GM21737 (cell line): ENCODE measurements around the gene STPG3.

Experiments
- ATAC-seq: cut with Tn5 transposase; IDR thresholded peaks from one replicate; pipeline ENCODE4 v1.9.1; 2021; ENCODE audit warnings: mild to moderate bottlenecking, moderate library complexity; ENCODE audit not compliant: unreplicated experiment

STPG3 gene

GRCh38 chr9:137278061-137278701 is 27.1 kb downstream of the STPG3 start:
- no peak for ATAC-seq

DNA sequence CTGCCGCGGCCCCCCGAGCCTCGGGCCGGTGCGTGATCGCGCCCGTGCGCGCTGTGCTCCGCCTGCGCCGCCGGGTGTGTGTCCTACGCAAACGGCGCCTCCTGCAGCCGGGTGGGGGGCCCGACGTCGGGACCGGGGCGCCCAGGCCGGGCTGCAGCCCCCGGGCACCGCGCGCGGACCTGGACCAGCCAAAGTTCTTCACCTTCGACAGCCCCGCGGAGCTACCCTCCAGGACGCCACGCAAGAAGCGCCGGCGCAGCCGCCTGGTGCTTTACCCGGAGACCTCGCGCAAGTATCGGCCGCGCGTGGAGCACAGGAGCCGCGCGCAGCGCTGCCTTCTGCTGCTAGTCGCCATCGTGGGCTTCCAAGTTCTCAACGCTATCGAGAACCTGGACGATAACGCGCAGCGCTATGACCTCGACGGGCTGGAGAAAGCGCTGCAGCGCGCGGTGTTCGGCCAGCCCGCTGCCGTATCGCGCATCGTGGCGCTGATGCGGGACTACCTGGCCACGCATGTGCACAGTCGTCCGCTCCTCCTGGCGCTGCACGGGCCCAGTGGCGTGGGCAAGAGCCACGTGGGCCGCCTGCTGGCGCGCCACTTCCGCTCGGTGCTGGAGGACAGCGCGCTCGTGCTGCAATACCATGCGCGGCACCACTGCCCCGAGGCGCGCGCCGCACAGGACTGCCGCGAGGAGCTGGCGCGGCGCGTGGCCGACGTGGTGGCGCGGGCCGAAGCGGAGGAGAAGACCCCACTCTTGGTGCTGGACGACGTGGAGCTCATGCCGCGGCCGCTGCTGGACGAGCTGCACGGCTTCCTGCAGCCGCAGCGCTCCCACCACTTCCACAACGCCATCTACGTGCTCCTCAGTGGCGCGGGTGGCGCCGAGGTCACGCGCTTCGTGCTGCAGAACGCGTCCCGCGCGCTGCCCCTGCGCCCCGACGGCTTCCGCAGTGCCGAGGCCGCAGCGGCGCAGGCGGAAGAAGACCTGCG is 27.9 kb downstream of the STPG3 start:
- no peak for ATAC-seq

DNA sequence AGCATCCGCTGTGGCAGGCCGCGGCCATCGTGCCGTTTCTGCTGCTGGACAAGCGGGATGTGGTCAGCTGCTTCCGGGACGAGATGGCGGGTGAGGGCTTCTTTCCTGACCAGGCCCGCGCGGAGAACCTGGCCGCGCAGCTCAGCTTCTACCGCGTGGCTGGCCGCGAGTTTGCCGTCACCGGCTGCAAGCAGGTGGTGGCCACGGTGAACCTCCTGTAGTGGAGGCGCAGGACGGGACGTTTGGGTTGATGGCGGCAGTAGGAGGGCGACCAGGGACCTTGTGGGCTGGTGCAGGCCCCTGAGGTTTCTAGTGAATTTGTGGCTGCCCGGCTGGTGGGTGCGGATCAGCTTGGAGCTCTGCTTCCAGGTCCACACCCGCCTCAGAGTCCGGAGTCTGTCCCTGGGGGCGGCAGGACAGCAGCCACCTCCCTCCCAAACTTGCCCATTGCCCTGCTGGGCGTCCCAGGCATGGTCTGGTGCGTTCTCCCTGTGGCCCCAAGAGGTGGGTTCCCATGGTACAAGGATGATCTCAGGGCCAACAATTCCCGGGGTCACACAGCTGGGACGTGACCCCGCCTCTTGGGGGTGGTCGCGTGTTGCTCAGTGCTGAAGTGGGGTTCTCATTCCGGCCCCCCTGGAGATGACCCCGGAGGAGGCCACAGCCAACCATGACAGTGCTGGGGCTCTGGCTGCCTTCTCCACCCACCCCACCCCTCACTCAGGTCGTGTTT is 28.8 kb downstream of the STPG3 start:
- no peak for ATAC-seq

- no peak for ATAC-seq
Measured at GRCh38 chr9:137280474-137281344, 29.6 kb downstream of the STPG3 start.

GRCh38 chr9:137281345-137282116 is 30.4 kb downstream of the STPG3 start:
- no peak for ATAC-seq

GRCh38 chr9:137286975-137287383 is 35.9 kb downstream of the STPG3 start:
- ATAC-seq = no peak

DNA sequence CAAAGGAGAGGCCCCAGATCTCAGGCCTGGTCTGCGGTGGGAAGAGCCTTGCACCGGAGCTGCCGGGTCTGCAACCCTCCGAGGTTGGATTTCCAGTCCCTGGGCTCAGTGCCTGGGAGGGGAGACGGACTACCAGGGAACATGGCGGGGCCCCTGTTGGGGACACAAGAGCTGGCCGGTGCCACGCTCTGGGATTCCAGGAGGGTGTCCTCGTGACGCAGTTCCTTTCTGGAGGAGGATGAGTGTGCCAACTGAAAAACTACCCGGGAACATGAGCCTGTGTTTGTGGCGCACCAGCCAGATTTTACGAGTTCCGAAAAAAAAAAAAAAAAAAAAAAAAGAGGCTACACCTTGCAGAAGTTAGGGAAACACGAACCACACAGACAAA is 42.0 kb downstream of the STPG3 start:
- no peak for ATAC-seq

DNA sequence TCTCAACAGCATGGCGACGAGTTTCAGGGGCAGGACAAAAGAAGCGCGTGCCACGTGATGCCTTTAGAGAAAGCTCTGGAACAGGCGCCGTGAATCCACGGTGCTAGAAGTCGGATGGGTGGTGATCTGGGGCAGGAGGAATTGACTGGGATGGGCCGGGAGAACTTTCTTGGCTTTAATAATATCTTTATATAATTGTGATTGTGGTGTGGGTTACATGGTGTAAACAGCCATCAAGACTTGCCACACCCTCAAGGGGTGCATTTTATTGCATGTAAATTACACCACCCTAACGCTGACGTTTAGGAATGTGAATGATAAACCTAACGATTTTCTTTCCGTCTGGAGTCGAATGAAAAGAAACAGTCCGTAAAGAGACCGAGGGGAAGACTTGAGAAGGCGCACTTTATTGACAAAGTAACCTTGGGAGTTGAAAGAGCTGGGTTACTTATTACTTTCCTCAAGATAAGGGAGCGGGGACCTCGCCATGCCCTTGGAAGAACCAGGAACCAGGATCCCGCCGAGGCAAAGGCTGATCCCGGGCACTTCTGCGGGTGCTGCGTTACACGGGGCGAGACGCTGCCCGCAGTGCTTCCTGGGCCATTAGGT is 42.5 kb downstream of the STPG3 start:
- no peak for ATAC-seq

GRCh38 chr9:137294091-137294680 is 43.1 kb downstream of the STPG3 start:
- no peak for ATAC-seq

GRCh38 chr9:137294681-137295237 is 43.7 kb downstream of the STPG3 start:
- ATAC-seq = no peak

GRCh38 chr9:137295238-137295811 is 44.2 kb downstream of the STPG3 start:
- ATAC-seq = no peak

GRCh38 chr9:137295849-137296669 is 45.0 kb downstream of the STPG3 start:
- ATAC-seq = no peak

DNA sequence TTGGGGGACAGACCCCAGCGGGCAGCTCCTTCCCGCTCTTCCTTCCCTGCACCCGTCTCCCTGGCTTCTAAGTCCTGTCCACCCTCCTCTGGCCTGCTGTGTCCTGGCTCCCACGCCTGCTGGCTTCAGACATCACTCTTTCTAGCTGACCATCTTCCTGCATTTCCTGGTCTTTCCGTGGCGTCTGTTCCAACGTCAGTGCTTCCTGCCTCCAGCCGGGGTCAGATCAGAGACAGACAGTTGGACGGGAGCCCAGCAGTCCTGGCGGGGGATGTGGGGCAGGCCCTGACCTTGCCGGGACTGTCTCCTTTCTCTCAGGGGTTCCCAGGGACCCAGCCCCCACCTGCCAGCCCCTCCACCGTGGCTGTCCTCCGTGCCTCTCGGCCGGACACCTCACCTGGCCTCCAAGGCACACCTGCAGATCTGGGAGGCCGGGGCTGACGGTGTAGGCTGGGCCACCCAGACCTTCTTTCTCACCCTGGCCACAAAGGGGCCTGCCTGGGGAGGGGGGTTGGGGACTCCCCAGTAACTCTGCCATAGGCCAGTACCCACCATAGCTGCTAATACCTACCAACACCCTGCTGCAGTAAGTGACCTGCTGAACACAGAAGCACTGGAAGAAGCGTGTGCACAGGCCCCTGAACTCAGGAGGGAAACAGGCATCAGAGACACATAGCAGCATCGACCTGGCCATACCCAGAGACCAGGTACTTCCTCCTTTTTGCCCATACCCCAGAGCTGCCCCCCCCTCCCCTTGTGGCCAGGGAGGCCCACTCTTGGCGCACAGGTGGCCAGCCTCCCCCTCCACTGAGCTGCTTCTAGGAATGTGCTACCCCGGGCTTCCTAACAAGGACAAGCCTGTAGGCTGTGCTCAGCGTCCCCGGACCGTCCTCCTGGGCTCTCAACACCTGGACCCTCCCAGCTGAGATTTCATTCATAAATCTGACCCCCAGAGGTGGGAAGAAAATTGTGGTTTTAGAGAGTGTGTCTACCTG is 45.9 kb downstream of the STPG3 start:
- no peak for ATAC-seq

DNA sequence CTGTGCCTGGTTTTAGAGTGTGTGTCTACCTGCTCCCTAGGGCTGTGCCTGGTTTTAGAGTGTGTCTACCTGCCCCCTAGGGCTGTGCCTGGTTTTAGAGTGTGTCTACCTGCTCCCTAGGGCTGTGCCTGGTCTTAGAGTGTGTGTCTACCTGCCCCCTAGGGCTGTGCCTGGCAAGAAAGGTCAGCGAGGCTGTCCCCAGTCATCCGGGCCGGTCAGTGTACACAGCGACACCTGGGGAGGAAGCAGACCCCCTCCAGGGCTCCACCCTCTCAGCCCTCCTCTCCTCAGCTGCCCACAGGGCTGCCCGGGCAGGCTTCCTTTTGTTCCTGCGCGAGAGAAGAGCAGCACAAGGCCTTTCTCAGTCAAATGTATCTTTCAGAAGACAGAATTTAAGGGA is 46.9 kb downstream of the STPG3 start:
- ATAC-seq = no peak

DNA sequence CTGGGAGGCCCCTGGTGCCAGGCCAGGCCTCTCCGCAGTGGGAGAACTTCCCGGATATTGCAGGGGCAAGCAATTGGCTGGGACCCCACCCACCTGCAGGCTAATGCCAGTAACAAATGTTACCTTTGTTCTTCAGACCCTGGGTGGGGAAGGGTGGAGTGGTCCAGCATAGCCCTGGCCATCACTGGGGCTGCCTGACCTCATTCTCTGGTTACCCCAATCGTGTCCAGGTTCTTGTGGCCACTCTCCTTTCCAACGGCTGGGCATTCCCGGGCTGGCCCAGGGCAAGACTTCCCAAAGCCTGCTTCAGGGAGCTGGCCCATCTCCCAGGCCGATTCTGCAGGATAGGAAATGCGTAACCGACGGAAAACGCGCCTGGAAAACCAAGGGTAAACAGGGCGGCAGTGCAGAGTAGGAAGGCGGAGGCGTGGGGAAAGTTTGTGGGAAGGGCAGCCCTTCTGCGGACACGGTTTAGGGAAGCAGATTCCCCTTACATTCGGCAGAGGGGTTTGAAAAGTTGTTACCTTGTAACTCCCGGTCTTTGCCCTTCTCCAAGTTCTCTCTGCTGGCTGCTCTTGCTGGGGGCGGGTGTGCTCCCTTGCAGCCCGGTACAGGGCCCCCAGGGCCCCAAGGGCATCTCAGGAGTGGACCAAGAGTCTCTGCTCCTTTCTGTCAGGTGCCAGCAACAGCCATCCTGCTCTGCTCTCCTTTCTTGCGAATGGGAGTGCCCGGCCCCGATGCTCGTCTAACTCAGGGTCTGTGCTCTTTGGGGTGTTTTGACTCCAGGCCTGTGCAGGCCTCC is 47.5 kb downstream of the STPG3 start:
- no peak for ATAC-seq

GRCh38 chr9:137299203-137299565 is 48.1 kb downstream of the STPG3 start:
- ATAC-seq = no peak
